Astrocyte (in vitro differentiated cells and primary cell): ENCODE data around the gene EVL. TPM values are rescaled to one million over a fixed set of nuclear protein-coding genes. Genes with fewer than 3 reads are reported as not detected.
A peak's percentile ranks its signal among the peaks of the same experiment; 100 is the strongest.

Source experiments
- DNase-seq: peaks from one replicate; pipeline ENCODE4 v3.0.0-alpha.2; 2010; ENCODE audit warnings: low read depth
- FAIRE-seq: peaks from 2 replicates; lab custom pipeline; 2011; peaks lifted over from hg19 to GRCh38; lab: Jason Lieb, UNC
- H2AFZ ChIP-seq: 2 replicates; pipeline ENCODE4 v1.6.0; 2012; ENCODE audit warnings: low read depth, low read length, inconsistent platforms
- H3K27ac ChIP-seq: 2 replicates; pipeline ENCODE4 v1.5.1; 2011; ENCODE audit warnings: low read depth, low read length, inconsistent platforms
- H3K27me3 ChIP-seq: 2 replicates; pipeline ENCODE4 v1.6.0; 2011; ENCODE audit warnings: low read length, inconsistent platforms; ENCODE audit not compliant: insufficient read depth
- H3K36me3 ChIP-seq: 2 replicates; pipeline ENCODE4 v1.5.1; 2011; ENCODE audit warnings: low read length, inconsistent platforms; ENCODE audit not compliant: insufficient read depth
- H3K4me1 ChIP-seq: 2 replicates; pipeline ENCODE4 v1.5.1; 2011; ENCODE audit warnings: low read length, inconsistent platforms; ENCODE audit not compliant: insufficient read depth
- H3K4me2 ChIP-seq: 2 replicates; pipeline ENCODE4 v1.6.0; 2012; ENCODE audit warnings: low read length, inconsistent platforms
- H3K4me3 ChIP-seq: 2 replicates; pipeline ENCODE4 v1.5.1; 2011; ENCODE audit warnings: low read depth, mild to moderate bottlenecking, low read length, inconsistent platforms; ENCODE audit not compliant: insufficient read depth
- H3K79me2 ChIP-seq: 2 replicates; pipeline ENCODE4 v1.6.0; 2012; ENCODE audit warnings: mild to moderate bottlenecking, low read length, inconsistent platforms; ENCODE audit not compliant: insufficient read depth
- H3K9ac ChIP-seq: 2 replicates; pipeline ENCODE4 v1.6.0; 2012; ENCODE audit warnings: mild to moderate bottlenecking, low read length, inconsistent platforms
- H3K9me3 ChIP-seq: 2 replicates; pipeline ENCODE4 v1.5.1; 2012; ENCODE audit warnings: low read depth, mild to moderate bottlenecking, low read length, inconsistent platforms; ENCODE audit not compliant: insufficient read depth
- H4K20me1 ChIP-seq: 2 replicates; pipeline ENCODE4 v1.6.0; 2012; ENCODE audit warnings: low read length, inconsistent platforms; ENCODE audit not compliant: insufficient read depth
- H3K27ac Mint-ChIP-seq: one replicate; pipeline ENCODE4 v1.8.0; 2021; ENCODE audit warnings: mild to moderate bottlenecking, mixed read lengths; ENCODE audit not compliant: unreplicated experiment
- H3K27me3 Mint-ChIP-seq: one replicate; pipeline ENCODE4 v1.8.0; 2021; ENCODE audit warnings: low read depth, mixed read lengths; ENCODE audit not compliant: unreplicated experiment
- H3K36me3 Mint-ChIP-seq: one replicate; pipeline ENCODE4 v1.8.0; 2021; ENCODE audit warnings: low read depth, mixed read lengths; ENCODE audit not compliant: unreplicated experiment
- H3K4me1 Mint-ChIP-seq: one replicate; pipeline ENCODE4 v1.8.0; 2021; ENCODE audit warnings: low read depth, mixed read lengths; ENCODE audit not compliant: unreplicated experiment
- H3K4me3 Mint-ChIP-seq: one replicate; pipeline ENCODE4 v1.8.0; 2021; ENCODE audit warnings: mild to moderate bottlenecking, moderate library complexity, mixed read lengths; ENCODE audit not compliant: unreplicated experiment
- H3K9me3 Mint-ChIP-seq: one replicate; pipeline ENCODE4 v1.8.0; 2021; ENCODE audit warnings: mild to moderate bottlenecking, mixed read lengths; ENCODE audit not compliant: unreplicated experiment
- CTCF ChIP-seq: IDR thresholded peaks from 2 replicates; pipeline ENCODE4 v1.5.1; 2011; ENCODE audit warnings: low read depth, mild to moderate bottlenecking, inconsistent platforms, low read length, moderate library complexity; ENCODE audit not compliant: insufficient read depth
- EZH2 ChIP-seq: IDR thresholded peaks from 2 replicates; pipeline ENCODE4 v1.6.1; 2012; ENCODE audit warnings: mild to moderate bottlenecking, low read length, inconsistent platforms; ENCODE audit not compliant: insufficient read depth
- microRNA-seq: library from miRNA; unstranded; fragments of <30 nt; microRNA quantifications from one replicate; pipeline ENCODE4 v1.2.0, GENCODE V29; 2020
- total RNA-seq: library from RNA; stranded (reverse); gene quantifications from 2 replicates; pipeline ENCODE4 v1.2.1, GENCODE V29; 2021

The EVL gene
- total RNA-seq, 1 donor from 2014 or later: 48.9 TPM

GRCh38 chr14:100192672-100193416 lies 127.6 kb downstream of the EVL start:
- Mint-ChIP-seq H3K27ac (no peak overlapping the region), H3K36me3 (no peaks in the 10 kb centered on the region), H3K27me3 (no peaks in the 10 kb centered on the region), H3K4me1 (no peaks in the 10 kb centered on the region), H3K9me3 (no peaks in the 10 kb centered on the region), H3K4me3 (peak overlapping the region; percentile 42)
- peak overlapping the region; percentile 88 for H3K4me2 ChIP-seq
- peak; percentile 89 for DNase-seq
- H3K27me3 ChIP-seq: no peaks in the 10 kb centered on the region
- peak overlapping the region; percentile 76 for H3K9ac ChIP-seq
- no peaks in the 10 kb centered on the region for H3K36me3 ChIP-seq
- no peaks in the 10 kb centered on the region for H3K79me2 ChIP-seq
- H3K4me3 ChIP-seq: peak overlapping the region; percentile 57
- H2AFZ ChIP-seq: peak overlapping the region; percentile 91
- no peaks in the 10 kb centered on the region for H3K9me3 ChIP-seq
- peak overlapping the region; percentile 40 for H3K27ac ChIP-seq
- no peak for FAIRE-seq
- TF ChIP-seq EZH2 (no peak), CTCF (peak; percentile 38)
- H4K20me1 ChIP-seq: no peaks in the 10 kb centered on the region
- peaks cover 11% of the 10 kb centered on the region for H3K4me1 ChIP-seq

Small RNA genes lying within 50 kb of the gene (microRNA-seq; reads per million reads assigned to microRNA genes)
- 40.8 reads per million, percentile 55 among the genes with 10 or more reads in this experiment for gene MIR151B
- 2,093 reads per million, percentile 87 among the genes with 10 or more reads in this experiment for gene MIR342

Other genes starting within 250 kb of the EVL start
- 0.07 TPM in 1 of 2 replicates, not detected in the other for gene DEGS2, start 94.2 kb downstream of the EVL start, total RNA-seq
- gene YY1, start 173.7 kb downstream of the EVL start, total RNA-seq: 84.5 and 87.5 TPM in 2 replicates
- 24.3 and 30.2 TPM in 2 replicates for gene SLC25A29, start 241.0 kb downstream of the EVL start, total RNA-seq